HCT116 (cell line): ENCODE measurements around the gene HCLS1.

Source experiments
- CTCF ChIP-seq, 3 experiments: fragments of 200-600 bp in 1 of 3; sonication (generic) in 1 of 3; IDR thresholded peaks in 2 of 3; conservative IDR thresholded peaks in 1 of 3; 2 replicates each; pipeline ENCODE4 v1.5.1; 2012 to 2017; ENCODE audit warnings: low read depth in 2 of 3, low read length in 2 of 3, antibody characterized with exemption in 1 of 3, borderline replicate concordance in 1 of 3, control low read depth in 1 of 3, mild to moderate bottlenecking in 1 of 3, mixed read lengths in 1 of 3, mixed run types in 1 of 3, moderate library complexity in 1 of 3; ENCODE audit not compliant: insufficient read depth in 1 of 3
- ELF1 ChIP-seq: IDR thresholded peaks from 2 replicates; pipeline ENCODE4 v1.6.1; 2012; ENCODE audit warnings: low read depth, borderline replicate concordance
- EZH2 ChIP-seq: fragments of 200-600 bp; sonication (generic); IDR thresholded peaks from 2 replicates; pipeline ENCODE4 v1.6.1; 2017; ENCODE audit warnings: antibody characterized with exemption, mixed run types
- EZH2phosphoT487 ChIP-seq: fragments of 200-600 bp; IDR thresholded peaks from 2 replicates; pipeline ENCODE4 v1.6.1; 2018; ENCODE audit warnings: antibody characterized with exemption, borderline replicate concordance
- JUND ChIP-seq: IDR thresholded peaks from 2 replicates; pipeline ENCODE4 v1.6.1; 2012
- POLR2A ChIP-seq: IDR thresholded peaks from 2 replicates; pipeline ENCODE4 v1.7.0; 2011; ENCODE audit warnings: borderline replicate concordance; ENCODE audit not compliant: insufficient read depth, insufficient read length; ENCODE audit errors: extremely low read depth
- POLR2AphosphoS5 ChIP-seq: IDR thresholded peaks from 2 replicates; pipeline ENCODE4 v1.6.1; 2011; ENCODE audit warnings: mild to moderate bottlenecking, low read depth, low read length, moderate library complexity
- RAD21 ChIP-seq: IDR thresholded peaks from 2 replicates; pipeline ENCODE4 v1.6.1; 2012; ENCODE audit warnings: low read depth, mild to moderate bottlenecking
- SIN3A ChIP-seq: IDR thresholded peaks from 2 replicates; pipeline ENCODE4 v1.6.1; 2012; ENCODE audit warnings: low read depth
- TCF7L2 ChIP-seq: IDR thresholded peaks from 2 replicates; pipeline ENCODE4 v1.7.0; 2011; ENCODE audit warnings: borderline replicate concordance, inconsistent platforms; ENCODE audit not compliant: insufficient read depth, insufficient read length; ENCODE audit errors: extremely low read depth

GRCh38 chr3:121619691-121620090, 41.0 kb downstream of the HCLS1 start:
- no peak for TF ChIP-seq CTCF (IDR thresholded peaks at IDR 0.05 in 2 of 3, conservative IDR thresholded peaks at IDR 0.05 in 1 of 3; ENCODE audit: borderline replicate concordance in 1 of 3, insufficient read depth in 1 of 3, low read depth in 2 of 3, low read length in 2 of 3)
- TF ChIP-seq POLR2A = no peak
- no peak for TF ChIP-seq POLR2AphosphoS5
- TF ChIP-seq EZH2 = no peak
- no peak for TF ChIP-seq JUND
- no peak for TF ChIP-seq SIN3A
- TF ChIP-seq EZH2phosphoT487 = no peak
- no peak for TF ChIP-seq ELF1
- TF ChIP-seq TCF7L2 = no peak
- no peak for TF ChIP-seq RAD21
